Keratinocyte (primary cell): ENCODE results near the gene TSPOAP1. TPM values are rescaled to one million over a fixed set of nuclear protein-coding genes. Genes with fewer than 3 reads are reported as not detected.

Experiments used
- DNase-seq: peaks from one replicate; pipeline ENCODE4 v3.0.0-alpha.2; 2011; ENCODE audit warnings: low read depth, missing footprints, low spot score
- FAIRE-seq: peaks from 2 replicates; lab custom pipeline; 2011; peaks lifted over from hg19 to GRCh38; lab: Jason Lieb, UNC
- H2AFZ ChIP-seq: 2 replicates; pipeline ENCODE4 v1.6.0; 2012; ENCODE audit warnings: low read length, control low read depth, inconsistent platforms; ENCODE audit not compliant: control insufficient read depth
- H3K27ac ChIP-seq: 2 replicates; pipeline ENCODE4 v1.5.1; 2011; ENCODE audit warnings: low read length; ENCODE audit not compliant: control insufficient read depth, insufficient read depth
- H3K27me3 ChIP-seq: 3 replicates; pipeline ENCODE4 v1.6.0; 2011; ENCODE audit warnings: low read length; ENCODE audit not compliant: control insufficient read depth, insufficient read depth; ENCODE audit errors: extremely low read depth
- H3K36me3 ChIP-seq, 2 experiments: 2 replicates in 1 of 2; 3 replicates in 1 of 2; pipeline ENCODE4 v1.5.1; 2011; ENCODE audit warnings: low read length in 2 of 2, mild to moderate bottlenecking in 1 of 2; ENCODE audit not compliant: control insufficient read depth in 2 of 2, insufficient read depth in 2 of 2; ENCODE audit errors: extremely low read depth in 1 of 2
- H3K4me1 ChIP-seq: 3 replicates; pipeline ENCODE4 v1.5.1; 2011; ENCODE audit warnings: low read length; ENCODE audit not compliant: control insufficient read depth, insufficient read depth; ENCODE audit errors: extremely low read depth
- H3K4me2 ChIP-seq: 3 replicates; pipeline ENCODE4 v1.6.0; 2011; ENCODE audit warnings: low read depth, low read length; ENCODE audit not compliant: control insufficient read depth, insufficient read depth; ENCODE audit errors: extremely low read depth
- H3K4me3 ChIP-seq, 3 experiments: fragments of 200-600 bp in 1 of 3; sonication (generic) in 1 of 3; 2 replicates in 2 of 3; 3 replicates in 1 of 3; pipeline ENCODE4 v1.5.1; 2011 to 2016; ENCODE audit warnings: low read length in 3 of 3, mild to moderate bottlenecking in 3 of 3, control low read depth in 2 of 3, inconsistent platforms in 1 of 3, low read depth in 1 of 3, mixed read lengths in 1 of 3, mixed run types in 1 of 3, moderate library complexity in 1 of 3; ENCODE audit not compliant: control insufficient read depth in 2 of 3, insufficient read depth in 2 of 3; ENCODE audit errors: extremely low read depth in 1 of 3
- H3K79me2 ChIP-seq: 2 replicates; pipeline ENCODE4 v1.6.0; 2012; ENCODE audit warnings: low read length; ENCODE audit not compliant: control insufficient read depth, insufficient read depth
- H3K9ac ChIP-seq: 3 replicates; pipeline ENCODE4 v1.6.0; 2011; ENCODE audit warnings: low read length; ENCODE audit not compliant: control insufficient read depth, insufficient read depth; ENCODE audit errors: extremely low read depth
- H3K9me1 ChIP-seq: 3 replicates; pipeline ENCODE4 v1.6.0; 2011; ENCODE audit warnings: low read length; ENCODE audit not compliant: control insufficient read depth, insufficient read depth; ENCODE audit errors: extremely low read depth
- H3K9me3 ChIP-seq: 2 replicates; pipeline ENCODE4 v1.5.1; 2012; ENCODE audit warnings: low read depth, low read length; ENCODE audit not compliant: control insufficient read depth
- H4K20me1 ChIP-seq: 3 replicates; pipeline ENCODE4 v1.6.0; 2011; ENCODE audit warnings: low read length; ENCODE audit not compliant: control insufficient read depth, insufficient read depth; ENCODE audit errors: extremely low read depth
- CTCF ChIP-seq, 3 experiments: IDR thresholded peaks in 1 of 3; conservative IDR thresholded peaks in 1 of 3; optimal IDR thresholded peaks in 1 of 3; 2 replicates in 2 of 3; 3 replicates in 1 of 3; pipeline versions ENCODE3 to v1.5.1; 2011; ENCODE audit warnings: low read length in 3 of 3, mild to moderate bottlenecking in 3 of 3, moderate library complexity in 2 of 3, control low read depth in 1 of 3, inconsistent platforms in 1 of 3; ENCODE audit not compliant: insufficient read depth in 2 of 3; ENCODE audit errors: extremely low read depth in 1 of 3
- EZH2 ChIP-seq: IDR thresholded peaks from one replicate; pipeline ENCODE4 v1.6.1; 2012; ENCODE audit warnings: inconsistent platforms, mild to moderate bottlenecking, low read length, moderate library complexity
- dilution Hi-C: fragments of 300-500 bp; cut with MboI; formaldehyde crosslinking; loops from one replicate; pipeline ENCODE4 v1.7.0; 2020; ENCODE audit warnings: low sequenced_read_pairs; ENCODE audit not compliant: extremely low pct_ligation_motif_present
- polyA plus RNA-seq, 5 experiments: library from polyadenylated mRNA; depleted of rRNA in 3 of 5; stranded (reverse) in 3 of 5; stranded (forward) in 1 of 5; unstranded in 1 of 5; fragments of >200 nt; gene quantifications; 1 replicate in 1 of 5; 2 replicates in 3 of 5; 3 replicates in 1 of 5; pipeline versions ENCODE4 v1.2.1 to v1.2.3, GENCODE V29; 2011 to 2012; ENCODE audit warnings: missing spikeins in 2 of 5, low read depth in 1 of 5, low replicate concordance in 1 of 5

The TSPOAP1 gene
- polyA plus RNA-seq, 1 donor (not counting 4 experiments of a cell fraction or from before 2014, with no cell fraction given), result 0.04 TPM

DNA sequence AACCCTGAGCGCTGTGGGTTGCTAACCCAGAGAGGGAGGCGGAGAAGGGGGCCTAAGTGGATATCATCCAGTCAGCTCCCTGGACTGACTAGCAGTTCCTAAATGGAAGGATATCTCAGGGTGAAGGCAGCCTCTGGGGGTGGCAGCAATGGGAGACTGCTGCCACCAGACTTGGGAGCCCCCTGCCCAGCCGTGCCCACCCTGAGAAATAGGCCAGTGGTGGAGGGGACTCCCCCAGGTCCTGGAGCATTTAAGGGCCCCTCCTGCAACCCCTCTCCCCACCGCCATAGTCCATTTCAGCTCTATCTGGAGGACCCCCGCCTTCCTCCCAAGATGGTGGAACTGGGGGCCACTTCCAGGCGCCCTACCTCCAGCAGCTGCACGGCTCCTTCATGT, 8.4 kb downstream of the TSPOAP1 start:
- TF ChIP-seq EZH2 (no peak), CTCF (optimal IDR thresholded peaks at IDR 0.05 in 1 of 3, IDR thresholded peaks at IDR 0.05 in 1 of 3, conservative IDR thresholded peaks at IDR 0.05 in 1 of 3; ENCODE audit: extremely low read depth in 1 of 3, insufficient read depth in 2 of 3, low read length in 3 of 3) (no peak)

GRCh38 chr17:58319173-58320162, 9.1 kb downstream of the TSPOAP1 start:
- FAIRE-seq, result no peak
- H3K9ac ChIP-seq, result no peak overlapping the region
- no peaks in the 10 kb centered on the region for H3K36me3 ChIP-seq
- peaks cover 8% of the 10 kb centered on the region for H3K4me1 ChIP-seq
- H3K9me3 ChIP-seq, result no peaks in the 10 kb centered on the region
- peaks cover 19% of the 10 kb centered on the region for H3K27me3 ChIP-seq
- H3K4me3 ChIP-seq, result no peak overlapping the region
- TF ChIP-seq EZH2 (no peak), CTCF (optimal IDR thresholded peaks at IDR 0.05 in 1 of 3, IDR thresholded peaks at IDR 0.05 in 1 of 3, conservative IDR thresholded peaks at IDR 0.05 in 1 of 3; ENCODE audit: extremely low read depth in 1 of 3, insufficient read depth in 2 of 3, low read length in 3 of 3) (no peak)
- dilution Hi-C loops, result no loop called here
- H3K79me2 ChIP-seq, result no peaks in the 10 kb centered on the region
- DNase-seq, result no peak
- no peak overlapping the region for H2AFZ ChIP-seq
- H3K9me1 ChIP-seq, result peaks cover 2% of the 10 kb centered on the region
- no peak overlapping the region for H3K4me2 ChIP-seq
- H4K20me1 ChIP-seq, result no peaks in the 10 kb centered on the region
- no peak overlapping the region for H3K27ac ChIP-seq

More for the DNA sequence above, 8.4 kb downstream of the TSPOAP1 start:
- H3K27me3 ChIP-seq, result peaks cover 25% of the 10 kb centered on the region
- no peak overlapping the region for H2AFZ ChIP-seq
- H3K27ac ChIP-seq, result no peak overlapping the region
- H3K4me2 ChIP-seq, result no peak overlapping the region
- H3K9me3 ChIP-seq, result no peaks in the 10 kb centered on the region
- FAIRE-seq (no peak), DNase-seq (no peak)
- H3K9ac ChIP-seq, result no peak overlapping the region
- H3K4me1 ChIP-seq, result peaks cover 10% of the 10 kb centered on the region
- H3K9me1 ChIP-seq, result peaks cover 2% of the 10 kb centered on the region
- no peaks in the 10 kb centered on the region for H3K79me2 ChIP-seq
- dilution Hi-C loops, result no loop called here
- no peak overlapping the region for H3K4me3 ChIP-seq
- no peaks in the 10 kb centered on the region for H4K20me1 ChIP-seq
- no peaks in the 10 kb centered on the region for H3K36me3 ChIP-seq
